Stimulated activated CD8-positive, alpha-beta memory T cell treated with anti-CD3 and anti-CD28 coated beads, Interleukin-7, amount 100 ng/mL, for 48 hours (primary cell): ENCODE measurements around the gene SLC6A3.
"Not testable (repeated sequence)": the region's sequence is repeated elsewhere in the genome, so short reads cannot be mapped to it uniquely, and the experiment has no call there.

Experiments used
- DNase-seq, 2 donors: peaks; one replicate each; pipeline ENCODE4 v3.0.0-alpha.2; 2020; ENCODE audit warnings: low read depth in 1 of 2; ENCODE audit errors: extremely low read depth in 1 of 2

Gene SLC6A3

GRCh38 chr5:1465117-1465516, 19.9 kb upstream of the SLC6A3 start:
- no peak for DNase-seq

GRCh38 chr5:1464511-1464910, 19.3 kb upstream of the SLC6A3 start:
- no peak for DNase-seq

GRCh38 chr5:1464096-1464446, 18.8 kb upstream of the SLC6A3 start:
- DNase-seq = no peak

GRCh38 chr5:1463326-1464095, 18.3 kb upstream of the SLC6A3 start:
- no peak for DNase-seq

GRCh38 chr5:1462358-1462757, 17.1 kb upstream of the SLC6A3 start:
- DNase-seq = no peak

- no peak for DNase-seq
Measured at GRCh38 chr5:1461396-1461795, 16.2 kb upstream of the SLC6A3 start.

GRCh38 chr5:1460054-1460682, 14.9 kb upstream of the SLC6A3 start:
- DNase-seq = no peak

- not testable (repeated sequence) for DNase-seq
Measured at GRCh38 chr5:1459435-1459834, 14.2 kb upstream of the SLC6A3 start.

GRCh38 chr5:1456110-1456881, 11.1 kb upstream of the SLC6A3 start:
- DNase-seq = not testable (repeated sequence)

- DNase-seq = no peak
Measured at GRCh38 chr5:1453613-1454012, 8.4 kb upstream of the SLC6A3 start.

- DNase-seq = no peak
Measured at GRCh38 chr5:1449081-1449630, 3.9 kb upstream of the SLC6A3 start.

GRCh38 chr5:1448511-1449011, 3.3 kb upstream of the SLC6A3 start:
- DNase-seq = peak in 1 of 2 donors; percentile 52

- DNase-seq = no peak
Measured at GRCh38 chr5:1447671-1448361, 2.6 kb upstream of the SLC6A3 start.

- DNase-seq = no peak
Measured at GRCh38 chr5:1446602-1447343, 1.5 kb upstream of the SLC6A3 start.

- no peak for DNase-seq
Measured at GRCh38 chr5:1445689-1446601, 705 bp upstream of the SLC6A3 start.

GRCh38 chr5:1444361-1445189, 665 bp downstream of the SLC6A3 start:
- DNase-seq = no peak

GRCh38 chr5:1443991-1444360, 1.3 kb downstream of the SLC6A3 start:
- DNase-seq = no peak

GRCh38 chr5:1443171-1443570, 2.1 kb downstream of the SLC6A3 start:
- DNase-seq = no peak
